ENCODE results near the gene KIR2DL4. TPM values are rescaled to one million over a fixed set of nuclear protein-coding genes. Genes with fewer than 3 reads are reported as not detected.
"Not testable (repeated sequence)": the region's sequence is repeated elsewhere in the genome, so short reads cannot be mapped to it uniquely, and the experiment has no call there.

Gene KIR2DL4
- total and polyA plus RNA-seq, 2 donors (not counting 3 experiments of a cell fraction or from before 2014, with no cell fraction given) = not detected

- H3K9ac ChIP-seq (replicated peaks; ENCODE audit: extremely low read depth, insufficient read depth, low read length); H4K20me1 ChIP-seq (replicated peaks; ENCODE audit: control insufficient read depth, extremely low read depth, insufficient read depth, low read length); H3K4me2 ChIP-seq (ENCODE audit: insufficient read depth, low read length); dilution Hi-C loops (cut with MboI; ENCODE audit: extremely low pct_ligation_motif_present, low sequenced_read_pairs); H2AFZ ChIP-seq (ENCODE audit: low read depth, low read length); H3K9me1 ChIP-seq (replicated peaks; ENCODE audit: control insufficient read depth, extremely low read depth, insufficient read depth, low read length); H3K36me3 ChIP-seq (ENCODE audit: control insufficient read depth in 2 of 2, extremely low read depth in 1 of 2, insufficient read depth in 2 of 2, low read length in 2 of 2); H3K9me3 ChIP-seq (replicated peaks; ENCODE audit: control insufficient read depth, insufficient read depth, low read length); H3K4me3 ChIP-seq (replicated peaks in 1 of 3; ENCODE audit: insufficient read depth in 1 of 3, low read depth in 1 of 3, low read length in 3 of 3); FAIRE-seq; POLR2A ChIA-PET; H3K27ac ChIP-seq (ENCODE audit: insufficient read depth, low read depth, low read length); DNase-seq (ENCODE audit: low read depth, low spot score); H3K27me3 ChIP-seq (ENCODE audit: control insufficient read depth in 2 of 2, insufficient read depth in 2 of 2, low read length in 2 of 2); H3K4me1 ChIP-seq (ENCODE audit: control insufficient read depth, extremely low read depth, insufficient read depth, low read length); CTCF ChIA-PET; intact Hi-C loops (cut with micrococcal nuclease); BruUV-seq (replicated peaks); H3K79me2 ChIP-seq (ENCODE audit: control insufficient read depth, insufficient read depth, low read length): not testable (repeated sequence)
Observed at GRCh38 chr19:54771018-54771960, 32.1 kb upstream of the KIR2DL4 start.

DNA sequence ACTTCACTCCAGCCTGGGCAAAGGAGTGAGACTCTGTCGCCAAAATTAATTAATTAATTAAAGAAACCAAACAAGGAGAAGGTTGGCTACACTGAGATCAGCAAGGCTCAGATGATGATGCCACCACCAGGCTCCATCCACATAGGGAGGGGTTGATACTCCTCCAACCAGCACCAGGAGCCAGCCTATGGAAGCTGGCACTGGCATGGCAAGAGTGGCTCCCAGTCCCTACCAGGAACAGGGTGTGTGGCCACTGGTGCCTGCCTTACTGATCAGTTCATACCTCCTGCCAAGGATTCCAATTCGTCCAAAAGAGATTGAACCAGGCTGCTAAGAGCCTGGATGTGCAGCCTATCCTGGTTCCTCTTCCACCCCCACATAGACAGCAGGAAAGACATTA is 30.7 kb upstream of the KIR2DL4 start:
- H4K20me1 ChIP-seq (replicated peaks; ENCODE audit: control insufficient read depth, extremely low read depth, insufficient read depth, low read length); H3K4me3 ChIP-seq (replicated peaks in 1 of 3; ENCODE audit: insufficient read depth in 1 of 3, low read depth in 1 of 3, low read length in 3 of 3); H3K9me1 ChIP-seq (replicated peaks; ENCODE audit: control insufficient read depth, extremely low read depth, insufficient read depth, low read length); H3K36me3 ChIP-seq (ENCODE audit: control insufficient read depth in 2 of 2, extremely low read depth in 1 of 2, insufficient read depth in 2 of 2, low read length in 2 of 2); FAIRE-seq; H3K4me1 ChIP-seq (ENCODE audit: control insufficient read depth, extremely low read depth, insufficient read depth, low read length); H3K27ac ChIP-seq (ENCODE audit: insufficient read depth, low read depth, low read length); H3K27me3 ChIP-seq (ENCODE audit: control insufficient read depth in 2 of 2, insufficient read depth in 2 of 2, low read length in 2 of 2); H3K79me2 ChIP-seq (ENCODE audit: control insufficient read depth, insufficient read depth, low read length); POLR2A ChIA-PET; CTCF ChIA-PET; H2AFZ ChIP-seq (ENCODE audit: low read depth, low read length); DNase-seq (ENCODE audit: low read depth, low spot score); intact Hi-C loops (cut with micrococcal nuclease); H3K9me3 ChIP-seq (replicated peaks; ENCODE audit: control insufficient read depth, insufficient read depth, low read length); H3K9ac ChIP-seq (replicated peaks; ENCODE audit: extremely low read depth, insufficient read depth, low read length); H3K4me2 ChIP-seq (ENCODE audit: insufficient read depth, low read length); BruUV-seq (replicated peaks); dilution Hi-C loops (cut with MboI; ENCODE audit: extremely low pct_ligation_motif_present, low sequenced_read_pairs): not testable (repeated sequence)

DNA sequence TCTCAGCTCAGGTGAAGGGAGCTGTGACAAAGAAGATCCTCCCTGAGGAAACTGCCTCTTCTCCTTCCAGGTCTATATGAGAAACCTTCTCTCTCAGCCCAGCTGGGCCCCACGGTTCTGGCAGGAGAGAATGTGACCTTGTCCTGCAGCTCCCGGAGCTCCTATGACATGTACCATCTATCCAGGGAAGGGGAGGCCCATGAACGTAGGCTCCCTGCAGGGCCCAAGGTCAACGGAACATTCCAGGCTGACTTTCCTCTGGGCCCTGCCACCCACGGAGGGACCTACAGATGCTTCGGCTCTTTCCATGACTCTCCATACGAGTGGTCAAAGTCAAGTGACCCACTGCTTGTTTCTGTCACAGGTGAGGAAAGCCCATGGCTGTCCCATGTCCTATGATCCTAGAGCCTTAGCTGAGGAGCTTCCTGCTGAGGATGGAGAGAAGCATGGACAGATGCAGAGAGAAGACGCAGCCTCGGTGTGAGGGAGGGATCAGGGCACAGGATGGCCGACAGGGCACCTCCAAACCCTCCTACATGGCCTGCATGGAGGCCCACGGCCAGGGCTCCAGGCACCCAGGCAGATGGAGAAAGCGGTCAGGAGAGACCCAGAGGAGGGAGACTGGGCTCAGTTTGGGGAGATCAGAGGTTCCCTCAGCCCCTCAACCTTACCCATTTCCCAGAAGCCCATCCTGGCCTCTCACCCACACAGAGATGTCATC is 28.2 kb upstream of the KIR2DL4 start:
- POLR2A ChIA-PET; H3K9me1 ChIP-seq (replicated peaks; ENCODE audit: control insufficient read depth, extremely low read depth, insufficient read depth, low read length); H2AFZ ChIP-seq (ENCODE audit: low read depth, low read length); intact Hi-C loops (cut with micrococcal nuclease); FAIRE-seq; H3K9ac ChIP-seq (replicated peaks; ENCODE audit: extremely low read depth, insufficient read depth, low read length); DNase-seq (ENCODE audit: low read depth, low spot score); dilution Hi-C loops (cut with MboI; ENCODE audit: extremely low pct_ligation_motif_present, low sequenced_read_pairs); H3K4me1 ChIP-seq (ENCODE audit: control insufficient read depth, extremely low read depth, insufficient read depth, low read length); H4K20me1 ChIP-seq (replicated peaks; ENCODE audit: control insufficient read depth, extremely low read depth, insufficient read depth, low read length); H3K4me2 ChIP-seq (ENCODE audit: insufficient read depth, low read length); H3K9me3 ChIP-seq (replicated peaks; ENCODE audit: control insufficient read depth, insufficient read depth, low read length); BruUV-seq (replicated peaks); H3K36me3 ChIP-seq (ENCODE audit: control insufficient read depth in 2 of 2, extremely low read depth in 1 of 2, insufficient read depth in 2 of 2, low read length in 2 of 2); H3K79me2 ChIP-seq (ENCODE audit: control insufficient read depth, insufficient read depth, low read length); H3K27me3 ChIP-seq (ENCODE audit: control insufficient read depth in 2 of 2, insufficient read depth in 2 of 2, low read length in 2 of 2); CTCF ChIA-PET; H3K27ac ChIP-seq (ENCODE audit: insufficient read depth, low read depth, low read length); H3K4me3 ChIP-seq (replicated peaks in 1 of 3; ENCODE audit: insufficient read depth in 1 of 3, low read depth in 1 of 3, low read length in 3 of 3): not testable (repeated sequence)

DNA sequence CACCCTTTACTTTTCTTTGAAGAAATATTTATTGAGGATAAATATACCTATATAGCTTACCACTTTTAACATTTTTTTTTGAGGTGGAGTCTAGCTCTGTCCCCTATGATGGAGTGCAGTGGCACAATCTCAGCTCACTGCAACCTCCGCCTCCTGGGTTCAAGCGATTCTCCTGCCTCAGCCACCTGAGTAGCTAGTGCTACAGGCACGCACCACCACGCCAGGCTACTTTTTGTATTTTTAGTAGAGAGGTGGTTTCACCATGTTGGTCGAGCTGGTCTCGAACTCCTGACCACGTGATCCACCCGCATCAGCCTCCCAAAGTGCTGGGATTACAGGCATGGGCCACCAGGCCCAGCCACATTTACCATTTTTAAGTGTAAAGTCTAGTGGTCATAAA is 27.6 kb upstream of the KIR2DL4 start:
- H3K9ac ChIP-seq (replicated peaks; ENCODE audit: extremely low read depth, insufficient read depth, low read length); H3K79me2 ChIP-seq (ENCODE audit: control insufficient read depth, insufficient read depth, low read length); H3K4me3 ChIP-seq (replicated peaks in 1 of 3; ENCODE audit: insufficient read depth in 1 of 3, low read depth in 1 of 3, low read length in 3 of 3); DNase-seq (ENCODE audit: low read depth, low spot score); H3K4me2 ChIP-seq (ENCODE audit: insufficient read depth, low read length); H3K9me1 ChIP-seq (replicated peaks; ENCODE audit: control insufficient read depth, extremely low read depth, insufficient read depth, low read length); dilution Hi-C loops (cut with MboI; ENCODE audit: extremely low pct_ligation_motif_present, low sequenced_read_pairs); H3K9me3 ChIP-seq (replicated peaks; ENCODE audit: control insufficient read depth, insufficient read depth, low read length); H3K4me1 ChIP-seq (ENCODE audit: control insufficient read depth, extremely low read depth, insufficient read depth, low read length); H3K27me3 ChIP-seq (ENCODE audit: control insufficient read depth in 2 of 2, insufficient read depth in 2 of 2, low read length in 2 of 2); POLR2A ChIA-PET; BruUV-seq (replicated peaks); FAIRE-seq; H3K36me3 ChIP-seq (ENCODE audit: control insufficient read depth in 2 of 2, extremely low read depth in 1 of 2, insufficient read depth in 2 of 2, low read length in 2 of 2); CTCF ChIA-PET; intact Hi-C loops (cut with micrococcal nuclease); H2AFZ ChIP-seq (ENCODE audit: low read depth, low read length); H3K27ac ChIP-seq (ENCODE audit: insufficient read depth, low read depth, low read length); H4K20me1 ChIP-seq (replicated peaks; ENCODE audit: control insufficient read depth, extremely low read depth, insufficient read depth, low read length): not testable (repeated sequence)

Measured in endothelial cell of umbilical vein (primary cell).